Ishikawa (cell line): ENCODE data around the gene RPL12.

Experiments
- CEBPB ChIP-seq: IDR thresholded peaks from 2 replicates; pipeline ENCODE4 v1.6.1; 2012
- CREB1 ChIP-seq: IDR thresholded peaks from 2 replicates; pipeline ENCODE4 v1.6.1; 2012; ENCODE audit warnings: low read depth
- EP300 ChIP-seq: IDR thresholded peaks from 2 replicates; pipeline ENCODE4 v1.6.1; 2012; ENCODE audit warnings: borderline replicate concordance
- NFIC ChIP-seq: IDR thresholded peaks from 2 replicates; pipeline ENCODE4 v1.6.1; 2012
- RAD21 ChIP-seq: IDR thresholded peaks from 2 replicates; pipeline ENCODE4 v1.6.1; 2012; ENCODE audit warnings: low read depth
- TAF1 ChIP-seq: IDR thresholded peaks from 2 replicates; pipeline ENCODE4 v1.6.1; 2012; ENCODE audit warnings: low read depth, mild to moderate bottlenecking
- TEAD4 ChIP-seq: IDR thresholded peaks from 2 replicates; pipeline ENCODE4 v1.6.1; 2012
- USF1 ChIP-seq: IDR thresholded peaks from 2 replicates; pipeline ENCODE4 v1.6.1; 2012
- YY1 ChIP-seq: IDR thresholded peaks from 2 replicates; pipeline ENCODE4 v1.6.1; 2012; ENCODE audit warnings: low read depth
- ZBTB7A ChIP-seq: IDR thresholded peaks from 2 replicates; pipeline ENCODE4 v1.6.1; 2012; ENCODE audit warnings: low read depth
- TF ChIP-seq, protein P1 (sequence below): IDR thresholded peaks from 2 replicates; pipeline ENCODE4 v1.6.1; 2012; ENCODE audit warnings: low read depth, mild to moderate bottlenecking
- TF ChIP-seq, protein P2 (sequence below): IDR thresholded peaks from 2 replicates; pipeline ENCODE4 v1.6.1; 2012

Gene RPL12

GRCh38 chr9:127422787-127423186 lies 28.4 kb downstream of the RPL12 start:
- TF ChIP-seq, protein P1, sequence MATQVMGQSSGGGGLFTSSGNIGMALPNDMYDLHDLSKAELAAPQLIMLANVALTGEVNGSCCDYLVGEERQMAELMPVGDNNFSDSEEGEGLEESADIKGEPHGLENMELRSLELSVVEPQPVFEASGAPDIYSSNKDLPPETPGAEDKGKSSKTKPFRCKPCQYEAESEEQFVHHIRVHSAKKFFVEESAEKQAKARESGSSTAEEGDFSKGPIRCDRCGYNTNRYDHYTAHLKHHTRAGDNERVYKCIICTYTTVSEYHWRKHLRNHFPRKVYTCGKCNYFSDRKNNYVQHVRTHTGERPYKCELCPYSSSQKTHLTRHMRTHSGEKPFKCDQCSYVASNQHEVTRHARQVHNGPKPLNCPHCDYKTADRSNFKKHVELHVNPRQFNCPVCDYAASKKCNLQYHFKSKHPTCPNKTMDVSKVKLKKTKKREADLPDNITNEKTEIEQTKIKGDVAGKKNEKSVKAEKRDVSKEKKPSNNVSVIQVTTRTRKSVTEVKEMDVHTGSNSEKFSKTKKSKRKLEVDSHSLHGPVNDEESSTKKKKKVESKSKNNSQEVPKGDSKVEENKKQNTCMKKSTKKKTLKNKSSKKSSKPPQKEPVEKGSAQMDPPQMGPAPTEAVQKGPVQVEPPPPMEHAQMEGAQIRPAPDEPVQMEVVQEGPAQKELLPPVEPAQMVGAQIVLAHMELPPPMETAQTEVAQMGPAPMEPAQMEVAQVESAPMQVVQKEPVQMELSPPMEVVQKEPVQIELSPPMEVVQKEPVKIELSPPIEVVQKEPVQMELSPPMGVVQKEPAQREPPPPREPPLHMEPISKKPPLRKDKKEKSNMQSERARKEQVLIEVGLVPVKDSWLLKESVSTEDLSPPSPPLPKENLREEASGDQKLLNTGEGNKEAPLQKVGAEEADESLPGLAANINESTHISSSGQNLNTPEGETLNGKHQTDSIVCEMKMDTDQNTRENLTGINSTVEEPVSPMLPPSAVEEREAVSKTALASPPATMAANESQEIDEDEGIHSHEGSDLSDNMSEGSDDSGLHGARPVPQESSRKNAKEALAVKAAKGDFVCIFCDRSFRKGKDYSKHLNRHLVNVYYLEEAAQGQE: no peak
- TF ChIP-seq, protein P2, sequence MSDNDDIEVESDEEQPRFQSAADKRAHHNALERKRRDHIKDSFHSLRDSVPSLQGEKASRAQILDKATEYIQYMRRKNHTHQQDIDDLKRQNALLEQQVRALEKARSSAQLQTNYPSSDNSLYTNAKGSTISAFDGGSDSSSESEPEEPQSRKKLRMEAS: no peak
- no peak for TF ChIP-seq ZBTB7A

- TF ChIP-seq TEAD4 (no peak), CREB1 (no peak)
These were observed 28.9 kb downstream of the RPL12 start for GRCh38 chr9:127422133-127422782.

GRCh38 chr9:127421057-127421456 lies 30.1 kb downstream of the RPL12 start:
- TF ChIP-seq TEAD4 (no peak), NFIC (no peak), EP300 (no peak), TAF1 (no peak), CEBPB (no peak), YY1 (no peak)
- TF ChIP-seq, protein P1: no peak

- TF ChIP-seq, protein P1: no peak
- TF ChIP-seq USF1 (no peak), RAD21 (no peak)
These were observed 31.9 kb downstream of the RPL12 start for GRCh38 chr9:127419348-127419747.

GRCh38 chr9:127418037-127418471 lies 33.2 kb downstream of the RPL12 start:
- TF ChIP-seq USF1 (no peak), EP300 (no peak), RAD21 (peak; percentile 50; the same call in 1 of the 2 replicates)
- TF ChIP-seq, protein P1: no peak
